Measurements from ENCODE around the gene CCNQ.

GRCh38 chrX:153568451-153569011 is 30.4 kb downstream of the CCNQ start:
- TF ChIP-seq, protein P1, sequence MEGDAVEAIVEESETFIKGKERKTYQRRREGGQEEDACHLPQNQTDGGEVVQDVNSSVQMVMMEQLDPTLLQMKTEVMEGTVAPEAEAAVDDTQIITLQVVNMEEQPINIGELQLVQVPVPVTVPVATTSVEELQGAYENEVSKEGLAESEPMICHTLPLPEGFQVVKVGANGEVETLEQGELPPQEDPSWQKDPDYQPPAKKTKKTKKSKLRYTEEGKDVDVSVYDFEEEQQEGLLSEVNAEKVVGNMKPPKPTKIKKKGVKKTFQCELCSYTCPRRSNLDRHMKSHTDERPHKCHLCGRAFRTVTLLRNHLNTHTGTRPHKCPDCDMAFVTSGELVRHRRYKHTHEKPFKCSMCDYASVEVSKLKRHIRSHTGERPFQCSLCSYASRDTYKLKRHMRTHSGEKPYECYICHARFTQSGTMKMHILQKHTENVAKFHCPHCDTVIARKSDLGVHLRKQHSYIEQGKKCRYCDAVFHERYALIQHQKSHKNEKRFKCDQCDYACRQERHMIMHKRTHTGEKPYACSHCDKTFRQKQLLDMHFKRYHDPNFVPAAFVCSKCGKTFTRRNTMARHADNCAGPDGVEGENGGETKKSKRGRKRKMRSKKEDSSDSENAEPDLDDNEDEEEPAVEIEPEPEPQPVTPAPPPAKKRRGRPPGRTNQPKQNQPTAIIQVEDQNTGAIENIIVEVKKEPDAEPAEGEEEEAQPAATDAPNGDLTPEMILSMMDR (IDR thresholded peaks at IDR 0.05): peak in 1 of 6 experiments; percentile 6
- no peak for TF ChIP-seq POLR2A (IDR thresholded peaks at IDR 0.05)
